ENCODE measurements around the gene TNS3. TPM values are rescaled to one million over a fixed set of nuclear protein-coding genes. Genes with fewer than 3 reads are reported as not detected.
A peak's percentile ranks its signal among the peaks of the same experiment; 100 is the strongest.

TNS3 gene
- total and polyA plus RNA-seq, 2 donors (not counting 1 experiment from before 2014, with no cell fraction given), result 11.4 to 77.5 TPM

GRCh38 chr7:47447621-47448349 lies 134.1 kb downstream of the TNS3 start:
- 99% methylated on average over 9 of the region's 12 CpGs for WGBS (ENCODE audit: insufficient coverage)
- ATAC-seq (ENCODE audit: low read depth) (no peak), DNase-seq (no peak)
- Histone ChIP-seq H3K79me2 (ENCODE audit: control insufficient read depth, insufficient read depth, low read length) (no peaks in the 10 kb centered on the region), H3K27me3 (replicated peaks in 1 of 4; ENCODE audit: control extremely low read depth in 1 of 4, control insufficient read depth in 3 of 4, insufficient read depth in 4 of 4, low read length in 3 of 4) (no peaks in the 10 kb centered on the region), H3K9ac (ENCODE audit: low read length) (no peak overlapping the region), H3K9me3 (ENCODE audit: control extremely low read depth in 1 of 3, control insufficient read depth in 2 of 3, insufficient read depth in 1 of 3, low read length in 2 of 3) (no peaks in the 10 kb centered on the region), H2AFZ (ENCODE audit: insufficient read depth, low read depth, low read length, poor library complexity, severe bottlenecking) (no peak overlapping the region), H3K36me3 (replicated peaks in 1 of 2; ENCODE audit: control extremely low read depth in 1 of 2, control insufficient read depth in 1 of 2, extremely low read depth in 1 of 2, insufficient read depth in 2 of 2, low read length in 1 of 2) (peaks cover 2 to 3% of the 10 kb centered on the region in 2 experiments), H3K4me2 (replicated peaks; ENCODE audit: low read depth, low read length, poor library complexity, severe bottlenecking) (no peak overlapping the region), H3K4me1 (ENCODE audit: control insufficient read depth in 2 of 2, insufficient read depth in 2 of 2, low read length in 2 of 2) (peaks cover 0 to 5% of the 10 kb centered on the region in 2 donors), H4K20me1 (ENCODE audit: control insufficient read depth, insufficient read depth, low read length, poor library complexity, severe bottlenecking) (no peaks in the 10 kb centered on the region), H3K4me3 (ENCODE audit: control extremely low read depth in 1 of 5, extremely low read depth in 1 of 5, insufficient read depth in 1 of 5, low read depth in 2 of 5, low read length in 4 of 5) (no peak overlapping the region), H3K27ac (ENCODE audit: low read length in 2 of 2) (no peak overlapping the region)
- Mint-ChIP-seq H3K27ac (no peak overlapping the region), H3K4me1 (peaks cover 16% of the 10 kb centered on the region), H3K4me3 (no peak overlapping the region), H3K9me3 (ENCODE audit: insufficient read depth) (no peaks in the 10 kb centered on the region), H3K27me3 (no peaks in the 10 kb centered on the region)
- TF ChIP-seq CTCF (IDR thresholded peaks at IDR 0.05), result no peak
- no peak for TF ChIP-seq EZH2 (IDR thresholded peaks at IDR 0.05; ENCODE audit: borderline replicate concordance, insufficient read depth, low read depth, low read length, poor library complexity, severe bottlenecking)
- intact Hi-C loops (cut with micrococcal nuclease), result no loop called here
- POLR2A ChIA-PET, result interaction anchor here (0.7 kb wide), 1 partner anchor 67 kb away, joined by 5 read pairs; no protein-coding TSS in a partner anchor
- CTCF ChIA-PET, result interaction anchor here (5.5 kb wide), 1 partner anchor 371 kb away, joined by 43 read pairs; no protein-coding TSS in a partner anchor

- ATAC-seq (ENCODE audit: low read depth) (no peak), DNase-seq (no peak)
- Histone ChIP-seq H3K9me3 (ENCODE audit: control extremely low read depth in 1 of 3, control insufficient read depth in 2 of 3, insufficient read depth in 1 of 3, low read length in 2 of 3) (no peaks in the 10 kb centered on the region), H3K27me3 (replicated peaks in 1 of 4; ENCODE audit: control extremely low read depth in 1 of 4, control insufficient read depth in 3 of 4, insufficient read depth in 4 of 4, low read length in 3 of 4) (no peaks in the 10 kb centered on the region), H3K4me1 (ENCODE audit: control insufficient read depth in 2 of 2, insufficient read depth in 2 of 2, low read length in 2 of 2) (peaks cover 0 to 5% of the 10 kb centered on the region in 2 donors), H2AFZ (ENCODE audit: insufficient read depth, low read depth, low read length, poor library complexity, severe bottlenecking) (no peak overlapping the region), H3K27ac (ENCODE audit: low read length in 2 of 2) (no peak overlapping the region), H3K4me2 (replicated peaks; ENCODE audit: low read depth, low read length, poor library complexity, severe bottlenecking) (no peak overlapping the region), H4K20me1 (ENCODE audit: control insufficient read depth, insufficient read depth, low read length, poor library complexity, severe bottlenecking) (no peaks in the 10 kb centered on the region), H3K4me3 (ENCODE audit: control extremely low read depth in 1 of 5, extremely low read depth in 1 of 5, insufficient read depth in 1 of 5, low read depth in 2 of 5, low read length in 4 of 5) (no peak overlapping the region), H3K36me3 (replicated peaks in 1 of 2; ENCODE audit: control extremely low read depth in 1 of 2, control insufficient read depth in 1 of 2, extremely low read depth in 1 of 2, insufficient read depth in 2 of 2, low read length in 1 of 2) (peaks cover 2 to 3% of the 10 kb centered on the region in 2 experiments), H3K79me2 (ENCODE audit: control insufficient read depth, insufficient read depth, low read length) (no peaks in the 10 kb centered on the region), H3K9ac (ENCODE audit: low read length) (no peak overlapping the region)
- Mint-ChIP-seq H3K27ac (peak overlapping the region; percentile 68), H3K27me3 (no peaks in the 10 kb centered on the region), H3K4me3 (no peak overlapping the region), H3K4me1 (peaks cover 16% of the 10 kb centered on the region), H3K9me3 (ENCODE audit: insufficient read depth) (no peaks in the 10 kb centered on the region)
- 97% methylated on average over 8 of the region's 9 CpGs for WGBS (ENCODE audit: insufficient coverage)
- ChIA-PET POLR2A (no interaction called here), CTCF (interaction anchor here (1.4 to 5.5 kb wide), 2 partner anchors 10 to 372 kb away, joined by 3 to 43 read pairs; no protein-coding TSS in a partner anchor)
- intact Hi-C loops (cut with micrococcal nuclease), result no loop called here
- TF ChIP-seq EZH2 (IDR thresholded peaks at IDR 0.05; ENCODE audit: borderline replicate concordance, insufficient read depth, low read depth, low read length, poor library complexity, severe bottlenecking) (no peak), CTCF (IDR thresholded peaks at IDR 0.05) (no peak)
Measured at GRCh38 chr7:47446871-47447466, 134.9 kb downstream of the TNS3 start.

Measured in B cell (primary cell).